DND-41 (cell line): ENCODE results near the gene CIRBP.
"Not testable (repeated sequence)": the region's sequence is repeated elsewhere in the genome, so short reads cannot be mapped to it uniquely, and the experiment has no call there.

Experiments
- CTCF ChIP-seq: IDR thresholded peaks from 2 replicates; pipeline ENCODE4 v1.5.1; 2012; ENCODE audit warnings: borderline replicate concordance, low read length, moderate library complexity, mild to moderate bottlenecking; ENCODE audit not compliant: poor library complexity, severe bottlenecking; ENCODE audit errors: extremely low read depth
- EZH2 ChIP-seq: IDR thresholded peaks from 3 replicates; pipeline ENCODE4 v1.6.1; 2012; ENCODE audit warnings: borderline replicate concordance, low read depth, mild to moderate bottlenecking, moderate library complexity, low read length, inconsistent platforms; ENCODE audit not compliant: severe bottlenecking

- TF ChIP-seq CTCF, EZH2: not testable (repeated sequence)
These were observed 51.1 kb downstream of the CIRBP start for GRCh38 chr19:1320282-1320650.
